Neuronal stem cell (in vitro differentiated cells): ENCODE results near the gene CCDC91.
"Not testable (repeated sequence)": the region's sequence is repeated elsewhere in the genome, so short reads cannot be mapped to it uniquely, and the experiment has no call there.

Experiments used
- DNase-seq: peaks from one replicate; pipeline ENCODE4 v3.0.0-alpha.2; 2013; ENCODE audit warnings: low spot score
- H2AFZ ChIP-seq: one replicate; pipeline ENCODE4 v1.6.1; 2013; ENCODE audit warnings: mild to moderate bottlenecking, low read length, inconsistent platforms
- H2AK5ac ChIP-seq: 2 replicates; pipeline ENCODE4 v1.6.1; 2013; ENCODE audit warnings: low read depth, mild to moderate bottlenecking, inconsistent platforms, low read length, moderate library complexity, mixed read lengths
- H2BK120ac ChIP-seq: 2 replicates; pipeline ENCODE4 v1.6.1; 2013; ENCODE audit warnings: low read depth, mild to moderate bottlenecking, inconsistent platforms, low read length, moderate library complexity, mixed read lengths
- H2BK12ac ChIP-seq: one replicate; pipeline ENCODE4 v1.6.1; 2013; ENCODE audit warnings: low read length, inconsistent platforms
- H2BK15ac ChIP-seq: 2 replicates; pipeline ENCODE4 v1.6.1; 2013; ENCODE audit warnings: mild to moderate bottlenecking, low read length, inconsistent platforms, mixed read lengths
- H2BK5ac ChIP-seq: one replicate; pipeline ENCODE4 v1.6.1; 2013; ENCODE audit warnings: inconsistent platforms, mild to moderate bottlenecking, low read length, moderate library complexity
- H3K14ac ChIP-seq: one replicate; pipeline ENCODE4 v1.6.1; 2013; ENCODE audit warnings: low read length, inconsistent platforms
- H3K18ac ChIP-seq: 2 replicates; pipeline ENCODE4 v1.6.1; 2013; ENCODE audit warnings: low read length, inconsistent platforms
- H3K23ac ChIP-seq: 2 replicates; pipeline ENCODE4 v1.6.1; 2013; ENCODE audit warnings: low read depth, mild to moderate bottlenecking, mixed read lengths, low read length, inconsistent platforms; ENCODE audit not compliant: poor library complexity
- H3K27ac ChIP-seq: replicated peaks from 3 replicates; pipeline ENCODE4 v1.5.1; 2013; ENCODE audit warnings: low read length, inconsistent platforms
- H3K27me3 ChIP-seq, 3 experiments: 2 replicates each; pipeline ENCODE4 v1.6.1; 2013; ENCODE audit warnings: low read length in 3 of 3, mild to moderate bottlenecking in 2 of 3, inconsistent platforms in 1 of 3, low read depth in 1 of 3, mixed read lengths in 1 of 3, moderate library complexity in 1 of 3; ENCODE audit not compliant: control insufficient read depth in 3 of 3, insufficient read depth in 3 of 3
- H3K36me3 ChIP-seq, 2 donors: replicated peaks in 1 of 2; 2 replicates each; pipeline ENCODE4 v1.6.1; 2013; ENCODE audit warnings: low read length in 2 of 2; ENCODE audit not compliant: control insufficient read depth in 2 of 2, insufficient read depth in 2 of 2
- H3K4ac ChIP-seq: 2 replicates; pipeline ENCODE4 v1.6.1; 2013; ENCODE audit warnings: inconsistent platforms, mild to moderate bottlenecking, low read length, moderate library complexity
- H3K4me1 ChIP-seq, 2 donors: 1 replicate in 1 of 2; 2 replicates in 1 of 2; pipeline ENCODE4 v1.6.1; 2013; ENCODE audit warnings: low read length in 2 of 2, low read depth in 1 of 2; ENCODE audit not compliant: control insufficient read depth in 2 of 2, insufficient read depth in 1 of 2
- H3K4me2 ChIP-seq: one replicate; pipeline ENCODE4 v1.6.1; 2013; ENCODE audit warnings: mild to moderate bottlenecking, low read length, inconsistent platforms; ENCODE audit not compliant: insufficient read depth, poor library complexity, severe bottlenecking
- H3K4me3 ChIP-seq, 2 donors: 2 replicates each; pipeline ENCODE4 v1.5.1; 2013; ENCODE audit warnings: low read length in 2 of 2, mild to moderate bottlenecking in 2 of 2, inconsistent platforms in 1 of 2, moderate library complexity in 1 of 2
- H3K79me1 ChIP-seq: one replicate; pipeline ENCODE4 v1.6.1; 2013; ENCODE audit warnings: low read depth, mild to moderate bottlenecking, inconsistent platforms, low read length, moderate library complexity
- H3K9ac ChIP-seq: one replicate; pipeline ENCODE4 v1.6.1; 2013; ENCODE audit warnings: mild to moderate bottlenecking, low read depth, low read length, inconsistent platforms; ENCODE audit not compliant: poor library complexity
- H3K9me3 ChIP-seq, 2 donors: replicated peaks in 1 of 2; 2 replicates each; pipeline versions ENCODE3 to v1.6.1; 2013; ENCODE audit warnings: low read length in 2 of 2, mild to moderate bottlenecking in 2 of 2, inconsistent platforms in 1 of 2, low read depth in 1 of 2, mixed read lengths in 1 of 2, moderate library complexity in 1 of 2; ENCODE audit not compliant: control insufficient read depth in 2 of 2, insufficient read depth in 1 of 2
- H4K8ac ChIP-seq: one replicate; pipeline ENCODE4 v1.6.1; 2013; ENCODE audit warnings: low read depth, mild to moderate bottlenecking, inconsistent platforms, low read length, moderate library complexity
- H4K91ac ChIP-seq: one replicate; pipeline ENCODE4 v1.6.1; 2013; ENCODE audit warnings: low read length, low read depth, mild to moderate bottlenecking, inconsistent platforms; ENCODE audit not compliant: poor library complexity
- WGBS, 2 donors: extraction: QIAGEN DNeasy Blood & Tissue Kit; methylation state at CpG; one replicate each; pipeline ENCODE4 v1.1.7; 2013; ENCODE audit warnings: missing lambda C conversion rate in 2 of 2, mixed read lengths in 1 of 2; ENCODE audit not compliant: insufficient read length in 2 of 2, insufficient replicate concordance in 1 of 2; ENCODE audit errors: extremely low coverage in 2 of 2; 5-methylcytosine and 5-hydroxymethylcytosine counted together

The CCDC91 gene

DNA sequence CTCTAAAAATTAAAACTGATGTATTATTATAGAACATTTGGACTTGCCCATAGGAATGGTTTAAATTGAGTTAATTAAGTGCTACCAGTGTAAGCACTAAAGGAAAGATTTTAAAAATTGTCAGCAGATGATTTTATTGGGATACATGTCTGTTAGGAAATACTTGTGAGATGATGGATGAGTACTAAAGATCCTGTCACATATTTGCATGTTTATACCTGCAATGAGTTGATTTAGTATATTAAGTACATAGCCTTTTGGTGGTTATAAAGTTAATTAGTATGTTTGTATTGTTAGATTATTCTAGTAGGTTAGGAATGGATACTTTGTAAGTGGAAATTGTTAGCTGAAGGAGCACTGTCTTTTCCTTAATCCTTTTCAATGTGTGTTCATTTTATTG, 67.2 kb downstream of the CCDC91 start:
- no peak overlapping the region for H3K9ac ChIP-seq
- no peaks in the 10 kb centered on the region for H3K27me3 ChIP-seq
- no peak overlapping the region for H3K4me2 ChIP-seq
- H2BK12ac ChIP-seq: no peak overlapping the region
- no peak overlapping the region for H2AFZ ChIP-seq
- H3K4me1 ChIP-seq: no peaks in the 10 kb centered on the region
- no peak for DNase-seq
- H3K9me3 ChIP-seq: no peaks in the 10 kb centered on the region
- H2BK5ac ChIP-seq: no peak overlapping the region
- H3K4me3 ChIP-seq: no peak overlapping the region
- H3K4ac ChIP-seq: no peak overlapping the region
- H3K18ac ChIP-seq: no peak overlapping the region
- H3K79me1 ChIP-seq: no peaks in the 10 kb centered on the region
- no peak overlapping the region for H4K91ac ChIP-seq
- peaks cover 0 to 2% of the 10 kb centered on the region in 2 donors for H3K36me3 ChIP-seq
- no peak overlapping the region for H2BK120ac ChIP-seq
- no peak overlapping the region for H3K27ac ChIP-seq
- no peak overlapping the region for H3K14ac ChIP-seq
- H4K8ac ChIP-seq: no peak overlapping the region
- H2BK15ac ChIP-seq: no peak overlapping the region
- H3K23ac ChIP-seq: no peak overlapping the region
- no peak overlapping the region for H2AK5ac ChIP-seq

- Histone ChIP-seq H2AFZ (no peak overlapping the region), H3K4ac (no peak overlapping the region), H2BK120ac (no peak overlapping the region), H2BK5ac (no peak overlapping the region), H4K91ac (no peak overlapping the region), H3K18ac (no peak overlapping the region), H2BK12ac (no peak overlapping the region), H3K9ac (no peak overlapping the region), H2BK15ac (no peak overlapping the region), H4K8ac (no peak overlapping the region), H3K9me3 (no peaks in the 10 kb centered on the region), H2AK5ac (no peak overlapping the region), H3K36me3 (peaks cover 0 to 2% of the 10 kb centered on the region in 2 donors), H3K4me3 (no peak overlapping the region), H3K14ac (no peak overlapping the region), H3K4me1 (no peaks in the 10 kb centered on the region), H3K27me3 (no peaks in the 10 kb centered on the region), H3K4me2 (no peak overlapping the region), H3K23ac (no peak overlapping the region), H3K79me1 (no peaks in the 10 kb centered on the region), H3K27ac (no peak overlapping the region)
- no CpG with 5 or more reads among the region's 1 CpG for WGBS, 2 donors
- no peak for DNase-seq
Observed at GRCh38 chr12:28258998-28259397, 68.7 kb downstream of the CCDC91 start.

- H4K8ac ChIP-seq: no peak overlapping the region
- no peak overlapping the region for H3K23ac ChIP-seq
- no peaks in the 10 kb centered on the region for H3K27me3 ChIP-seq
- H3K27ac ChIP-seq: no peak overlapping the region
- H2AK5ac ChIP-seq: no peak overlapping the region
- peaks cover 0 to 2% of the 10 kb centered on the region in 2 donors for H3K36me3 ChIP-seq
- H3K14ac ChIP-seq: no peak overlapping the region
- no peak overlapping the region for H3K4me3 ChIP-seq
- H3K4me2 ChIP-seq: no peak overlapping the region
- no CpG with 5 or more reads among the region's 2 CpGs for WGBS, 2 donors
- H3K9ac ChIP-seq: no peak overlapping the region
- H3K4ac ChIP-seq: no peak overlapping the region
- H3K9me3 ChIP-seq: no peaks in the 10 kb centered on the region
- no peak overlapping the region for H2BK15ac ChIP-seq
- DNase-seq: no peak
- no peaks in the 10 kb centered on the region for H3K4me1 ChIP-seq
- no peak overlapping the region for H2AFZ ChIP-seq
- no peak overlapping the region for H2BK12ac ChIP-seq
- no peak overlapping the region for H4K91ac ChIP-seq
- H2BK120ac ChIP-seq: no peak overlapping the region
- no peaks in the 10 kb centered on the region for H3K79me1 ChIP-seq
- no peak overlapping the region for H2BK5ac ChIP-seq
- no peak overlapping the region for H3K18ac ChIP-seq
Observed at GRCh38 chr12:28265435-28266042, 75.3 kb downstream of the CCDC91 start.

- not testable (repeated sequence) for H3K4ac ChIP-seq, H3K27me3 ChIP-seq, H2BK120ac ChIP-seq, H3K9me3 ChIP-seq, H2BK12ac ChIP-seq, H2AK5ac ChIP-seq, H3K18ac ChIP-seq, H3K4me3 ChIP-seq, H3K9ac ChIP-seq, H4K8ac ChIP-seq, H3K4me2 ChIP-seq, H4K91ac ChIP-seq, H3K23ac ChIP-seq, H3K27ac ChIP-seq, H2BK15ac ChIP-seq, H2BK5ac ChIP-seq, DNase-seq, H3K4me1 ChIP-seq, H3K36me3 ChIP-seq, H3K14ac ChIP-seq, H3K79me1 ChIP-seq, H2AFZ ChIP-seq
- WGBS, 2 donors: no CpG with 5 or more reads among the region's 5 CpGs
Observed at GRCh38 chr12:28267920-28268607, 77.8 kb downstream of the CCDC91 start.
